ENCODE data around the gene MRGPRX2.

The MRGPRX2 gene

GRCh38 chr11:19012636-19013035, 47.9 kb downstream of the MRGPRX2 start:
- no peak for DNase-seq (ENCODE audit: low spot score)
- no peak for TF ChIP-seq CTCF (IDR thresholded peaks at IDR 0.05; ENCODE audit: extremely low read depth, missing control alignments)

Data from GM20000 (cell line).